ENCODE results near the gene SEC31A. TPM values are rescaled to one million over a fixed set of nuclear protein-coding genes. Genes with fewer than 3 reads are reported as not detected.

SEC31A gene
- total RNA-seq, 4 donors from 2014 or later = 117 to 458 (median 253) TPM

DNA sequence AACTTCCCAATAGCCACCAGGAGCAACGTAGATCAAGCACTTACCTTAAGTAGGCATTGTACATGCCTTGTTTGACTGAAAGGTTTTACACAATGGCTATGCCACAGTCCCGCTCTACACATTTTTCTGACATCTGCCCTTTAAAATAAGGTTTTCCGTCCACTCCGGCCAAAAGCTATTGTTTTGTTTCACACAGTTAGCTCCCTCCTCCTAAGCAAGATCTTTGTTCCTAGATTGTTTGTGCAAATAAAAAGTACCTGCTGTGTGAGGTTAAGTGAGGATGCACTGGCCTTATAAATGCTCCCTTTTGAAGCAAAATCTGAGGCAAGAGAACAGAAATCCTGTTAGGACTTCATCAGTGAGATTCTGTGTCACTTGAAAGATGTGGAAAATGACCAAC is 104.1 kb downstream of the SEC31A start:
- no peak for DNase-seq
- Histone ChIP-seq H3K36me3 (no peaks in the 10 kb centered on the region), H3K27ac (no peak overlapping the region), H3K4me1 (no peaks in the 10 kb centered on the region), H3K9me3 (no peaks in the 10 kb centered on the region), H3K27me3 (no peaks in the 10 kb centered on the region), H3K4me3 (no peak overlapping the region)
- TF ChIP-seq POLR2A (IDR thresholded peaks at IDR 0.05) = no peak
- TF ChIP-seq, protein P1, sequence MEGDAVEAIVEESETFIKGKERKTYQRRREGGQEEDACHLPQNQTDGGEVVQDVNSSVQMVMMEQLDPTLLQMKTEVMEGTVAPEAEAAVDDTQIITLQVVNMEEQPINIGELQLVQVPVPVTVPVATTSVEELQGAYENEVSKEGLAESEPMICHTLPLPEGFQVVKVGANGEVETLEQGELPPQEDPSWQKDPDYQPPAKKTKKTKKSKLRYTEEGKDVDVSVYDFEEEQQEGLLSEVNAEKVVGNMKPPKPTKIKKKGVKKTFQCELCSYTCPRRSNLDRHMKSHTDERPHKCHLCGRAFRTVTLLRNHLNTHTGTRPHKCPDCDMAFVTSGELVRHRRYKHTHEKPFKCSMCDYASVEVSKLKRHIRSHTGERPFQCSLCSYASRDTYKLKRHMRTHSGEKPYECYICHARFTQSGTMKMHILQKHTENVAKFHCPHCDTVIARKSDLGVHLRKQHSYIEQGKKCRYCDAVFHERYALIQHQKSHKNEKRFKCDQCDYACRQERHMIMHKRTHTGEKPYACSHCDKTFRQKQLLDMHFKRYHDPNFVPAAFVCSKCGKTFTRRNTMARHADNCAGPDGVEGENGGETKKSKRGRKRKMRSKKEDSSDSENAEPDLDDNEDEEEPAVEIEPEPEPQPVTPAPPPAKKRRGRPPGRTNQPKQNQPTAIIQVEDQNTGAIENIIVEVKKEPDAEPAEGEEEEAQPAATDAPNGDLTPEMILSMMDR (IDR thresholded peaks at IDR 0.05) = no peak
- intact Hi-C loops (cut with DNase I; ENCODE audit: low total_unique reads) = no loop called here

DNA sequence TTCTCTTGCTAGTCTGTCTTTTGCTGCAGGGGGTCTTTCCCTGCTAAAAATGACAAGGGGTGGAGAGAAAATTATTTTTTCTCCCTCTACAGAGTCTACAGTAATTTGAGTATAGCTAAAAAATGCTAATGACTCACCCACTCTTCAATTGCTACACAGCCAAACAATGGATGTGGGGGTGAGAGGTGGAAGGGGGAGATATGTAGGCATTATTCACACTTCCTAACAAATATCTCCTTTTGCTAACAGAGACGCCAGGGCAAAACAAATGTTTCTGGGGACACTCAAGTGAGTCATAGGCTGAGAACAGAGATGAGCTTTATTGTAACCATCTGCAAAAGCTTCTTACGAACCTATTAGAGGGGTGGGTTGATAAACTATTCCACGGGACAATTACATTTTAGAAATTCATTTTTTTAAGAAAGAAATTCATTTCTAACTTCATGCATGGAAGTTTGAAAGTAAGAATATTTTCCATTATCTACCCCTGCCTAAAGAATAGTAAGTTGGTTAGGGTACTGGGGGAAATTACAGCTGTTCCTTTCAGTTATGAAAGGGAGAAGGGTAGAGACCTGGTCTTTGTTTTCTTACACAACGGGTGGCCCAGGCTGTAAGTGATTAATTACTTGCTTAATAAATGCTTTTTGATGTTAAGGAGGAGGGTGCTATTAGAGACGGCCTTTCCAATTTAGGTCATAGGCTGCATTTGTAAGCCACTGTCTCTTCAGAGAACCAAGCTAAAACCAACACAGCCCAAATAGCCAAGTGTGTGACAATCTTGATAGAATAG is 105.1 kb downstream of the SEC31A start:
- Histone ChIP-seq H3K27ac (no peak overlapping the region), H3K27me3 (no peaks in the 10 kb centered on the region), H3K9me3 (no peaks in the 10 kb centered on the region), H3K36me3 (no peaks in the 10 kb centered on the region), H3K4me1 (no peaks in the 10 kb centered on the region), H3K4me3 (no peak overlapping the region)
- no peak for TF ChIP-seq POLR2A (IDR thresholded peaks at IDR 0.05)
- TF ChIP-seq, protein P1 (IDR thresholded peaks at IDR 0.05) = no peak
- DNase-seq = no peak
- intact Hi-C loops (cut with DNase I; ENCODE audit: low total_unique reads) = no loop called here

DNA sequence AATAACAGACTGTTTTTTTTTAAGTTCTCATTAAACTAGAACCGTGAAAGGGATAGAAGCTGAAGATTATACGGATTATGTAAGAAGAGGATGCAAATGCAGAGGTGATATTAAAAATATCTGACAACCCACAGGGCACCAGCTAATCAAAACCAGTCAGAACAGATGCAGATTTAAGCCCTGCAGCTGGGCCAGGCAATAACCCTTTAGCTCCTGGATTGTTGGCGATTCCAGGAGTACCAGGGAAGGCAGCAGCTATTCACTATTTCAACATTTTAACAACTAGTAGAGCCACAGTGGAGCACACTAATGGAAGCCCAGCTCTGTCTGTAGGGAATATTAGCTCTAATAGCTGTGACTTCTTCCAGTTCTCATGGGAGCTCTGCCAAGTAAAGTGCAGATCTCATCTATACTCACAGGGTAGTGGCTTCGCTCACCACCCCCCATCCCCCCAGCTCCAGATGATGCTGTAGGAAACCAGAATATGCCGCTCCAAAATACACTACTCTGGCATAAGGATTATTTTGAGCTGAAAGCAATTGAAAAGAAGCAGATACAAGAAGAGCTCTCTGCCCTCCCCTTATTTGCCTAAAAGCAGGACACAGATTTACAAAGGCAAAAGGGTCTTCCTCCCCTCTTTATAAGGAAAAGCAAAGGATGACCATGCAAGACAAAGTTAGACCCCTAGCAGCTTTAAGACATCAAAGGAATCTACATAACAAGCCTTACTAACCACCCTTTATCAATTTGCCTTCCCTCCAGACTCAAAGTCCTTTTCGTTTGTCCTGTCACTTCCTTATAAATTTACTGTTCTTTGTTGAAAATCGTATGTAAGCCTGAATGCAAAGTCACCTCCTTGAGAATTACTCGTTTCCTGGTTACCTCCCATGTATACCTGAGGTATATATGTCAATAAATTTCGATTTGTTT is 106.0 kb downstream of the SEC31A start:
- H3K4me1 ChIP-seq = no peaks in the 10 kb centered on the region
- no peaks in the 10 kb centered on the region for H3K27me3 ChIP-seq
- TF ChIP-seq POLR2A (IDR thresholded peaks at IDR 0.05) = no peak
- TF ChIP-seq, protein P1 (IDR thresholded peaks at IDR 0.05) = no peak
- H3K27ac ChIP-seq = no peak overlapping the region
- no peak for DNase-seq
- H3K36me3 ChIP-seq = no peaks in the 10 kb centered on the region
- intact Hi-C loops (cut with DNase I; ENCODE audit: low total_unique reads) = no loop called here
- no peak overlapping the region for H3K4me3 ChIP-seq
- H3K9me3 ChIP-seq = no peaks in the 10 kb centered on the region

DNA sequence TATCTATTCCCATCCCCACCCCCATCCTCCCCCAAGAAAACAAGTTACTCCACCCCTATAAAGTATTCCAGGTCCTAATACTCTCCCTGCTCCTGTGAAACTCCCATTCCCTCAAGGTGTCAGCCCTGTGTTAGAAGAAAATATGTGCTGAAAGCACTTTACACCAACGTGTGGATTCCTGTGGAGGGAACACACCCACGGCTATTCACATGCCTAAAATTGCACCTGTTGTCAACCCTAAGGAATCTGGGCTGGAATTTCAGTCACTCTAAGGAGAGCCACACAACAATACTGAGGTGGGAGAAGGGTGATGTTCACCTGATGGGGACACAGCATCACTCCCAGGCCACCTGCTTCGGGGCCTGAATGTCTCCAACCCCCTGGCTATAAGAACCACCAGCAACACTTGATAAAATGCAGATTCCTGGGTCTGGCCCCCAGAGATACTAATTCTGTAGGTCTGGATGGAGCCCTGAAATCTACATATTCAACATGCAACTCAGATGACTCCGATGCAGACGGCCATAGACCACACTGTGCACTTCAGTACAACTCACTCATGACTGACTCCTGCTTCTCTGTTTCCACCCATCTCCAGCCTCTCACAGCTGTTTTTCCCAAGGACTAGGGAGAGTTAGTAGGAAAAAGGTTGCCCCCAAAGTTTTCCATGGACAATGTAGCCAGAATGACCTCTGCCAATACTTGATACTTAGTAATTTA is 108.2 kb downstream of the SEC31A start:
- Histone ChIP-seq H3K4me3 (no peak overlapping the region), H3K4me1 (no peaks in the 10 kb centered on the region), H3K9me3 (no peaks in the 10 kb centered on the region), H3K36me3 (no peaks in the 10 kb centered on the region), H3K27ac (no peak overlapping the region), H3K27me3 (no peaks in the 10 kb centered on the region)
- intact Hi-C loops (cut with DNase I; ENCODE audit: low total_unique reads) = no loop called here
- TF ChIP-seq, protein P1 (IDR thresholded peaks at IDR 0.05) = no peak
- no peak for TF ChIP-seq POLR2A (IDR thresholded peaks at IDR 0.05)
- no peak for DNase-seq

All from uterus (tissue), 4 donors.